Measurements from ENCODE around the gene GALNT17.
A peak's percentile ranks its signal among the peaks of the same experiment; 100 is the strongest.
"Not testable (repeated sequence)": the region's sequence is repeated elsewhere in the genome, so short reads cannot be mapped to it uniquely, and the experiment has no call there.

The GALNT17 gene

GRCh38 chr7:71210220-71210619 is 78.3 kb downstream of the GALNT17 start:
- H3K36me3 ChIP-seq (ENCODE audit: control insufficient read depth, low read depth, low read length): no peaks in the 10 kb centered on the region
- H3K27me3 ChIP-seq (ENCODE audit: control insufficient read depth, insufficient read depth, low read length): no peaks in the 10 kb centered on the region
- H3K27ac ChIP-seq (ENCODE audit: low read length): no peak overlapping the region
- H3K4me3 ChIP-seq (ENCODE audit: low read length): no peak overlapping the region
- H3K9ac ChIP-seq (ENCODE audit: low read length): no peak overlapping the region
- H3K9me3 ChIP-seq (ENCODE audit: control insufficient read depth, low read depth, low read length): no peaks in the 10 kb centered on the region
- peaks cover 4% of the 10 kb centered on the region for H3K4me1 ChIP-seq (ENCODE audit: control insufficient read depth, low read depth, low read length)

GRCh38 chr7:71212433-71212832 is 80.5 kb downstream of the GALNT17 start:
- H3K27me3 ChIP-seq (ENCODE audit: control insufficient read depth, insufficient read depth, low read length); H3K9me3 ChIP-seq (ENCODE audit: control insufficient read depth, low read depth, low read length); H3K27ac ChIP-seq (ENCODE audit: low read length); H3K4me1 ChIP-seq (ENCODE audit: control insufficient read depth, low read depth, low read length); H3K36me3 ChIP-seq (ENCODE audit: control insufficient read depth, low read depth, low read length); H3K9ac ChIP-seq (ENCODE audit: low read length); H3K4me3 ChIP-seq (ENCODE audit: low read length): not testable (repeated sequence)

GRCh38 chr7:71216211-71216610 is 84.3 kb downstream of the GALNT17 start:
- H3K27ac ChIP-seq (ENCODE audit: low read length): no peak overlapping the region
- H3K4me3 ChIP-seq (ENCODE audit: low read length): no peak overlapping the region
- no peaks in the 10 kb centered on the region for H3K36me3 ChIP-seq (ENCODE audit: control insufficient read depth, low read depth, low read length)
- H3K4me1 ChIP-seq (ENCODE audit: control insufficient read depth, low read depth, low read length): no peaks in the 10 kb centered on the region
- no peaks in the 10 kb centered on the region for H3K9me3 ChIP-seq (ENCODE audit: control insufficient read depth, low read depth, low read length)
- no peaks in the 10 kb centered on the region for H3K27me3 ChIP-seq (ENCODE audit: control insufficient read depth, insufficient read depth, low read length)
- no peak overlapping the region for H3K9ac ChIP-seq (ENCODE audit: low read length)

GRCh38 chr7:71220210-71220695 is 88.3 kb downstream of the GALNT17 start:
- H3K9me3 ChIP-seq (ENCODE audit: control insufficient read depth, low read depth, low read length): no peaks in the 10 kb centered on the region
- H3K36me3 ChIP-seq (ENCODE audit: control insufficient read depth, low read depth, low read length): no peaks in the 10 kb centered on the region
- no peaks in the 10 kb centered on the region for H3K27me3 ChIP-seq (ENCODE audit: control insufficient read depth, insufficient read depth, low read length)
- no peak overlapping the region for H3K9ac ChIP-seq (ENCODE audit: low read length)
- H3K4me3 ChIP-seq (ENCODE audit: low read length): no peak overlapping the region
- no peak overlapping the region for H3K27ac ChIP-seq (ENCODE audit: low read length)
- H3K4me1 ChIP-seq (ENCODE audit: control insufficient read depth, low read depth, low read length): no peaks in the 10 kb centered on the region

- H3K36me3 ChIP-seq (ENCODE audit: control insufficient read depth, low read depth, low read length): no peaks in the 10 kb centered on the region
- H3K4me3 ChIP-seq (ENCODE audit: low read length): no peak overlapping the region
- H3K27ac ChIP-seq (ENCODE audit: low read length): no peak overlapping the region
- no peaks in the 10 kb centered on the region for H3K9me3 ChIP-seq (ENCODE audit: control insufficient read depth, low read depth, low read length)
- H3K27me3 ChIP-seq (ENCODE audit: control insufficient read depth, insufficient read depth, low read length): no peaks in the 10 kb centered on the region
- no peaks in the 10 kb centered on the region for H3K4me1 ChIP-seq (ENCODE audit: control insufficient read depth, low read depth, low read length)
- H3K9ac ChIP-seq (ENCODE audit: low read length): no peak overlapping the region
Measured at GRCh38 chr7:71221049-71221448, 89.1 kb downstream of the GALNT17 start.

GRCh38 chr7:71221549-71221948 is 89.6 kb downstream of the GALNT17 start:
- Histone ChIP-seq H3K27me3 (ENCODE audit: control insufficient read depth, insufficient read depth, low read length) (no peaks in the 10 kb centered on the region), H3K36me3 (ENCODE audit: control insufficient read depth, low read depth, low read length) (no peaks in the 10 kb centered on the region), H3K4me1 (ENCODE audit: control insufficient read depth, low read depth, low read length) (no peaks in the 10 kb centered on the region), H3K9me3 (ENCODE audit: control insufficient read depth, low read depth, low read length) (no peaks in the 10 kb centered on the region), H3K27ac (ENCODE audit: low read length) (no peak overlapping the region), H3K4me3 (ENCODE audit: low read length) (no peak overlapping the region), H3K9ac (ENCODE audit: low read length) (no peak overlapping the region)

GRCh38 chr7:71227126-71227525 is 95.2 kb downstream of the GALNT17 start:
- Histone ChIP-seq H3K9me3 (ENCODE audit: control insufficient read depth, low read depth, low read length) (no peaks in the 10 kb centered on the region), H3K4me1 (ENCODE audit: control insufficient read depth, low read depth, low read length) (no peaks in the 10 kb centered on the region), H3K27ac (ENCODE audit: low read length) (no peak overlapping the region), H3K9ac (ENCODE audit: low read length) (no peak overlapping the region), H3K4me3 (ENCODE audit: low read length) (no peak overlapping the region), H3K27me3 (ENCODE audit: control insufficient read depth, insufficient read depth, low read length) (no peaks in the 10 kb centered on the region), H3K36me3 (ENCODE audit: control insufficient read depth, low read depth, low read length) (no peaks in the 10 kb centered on the region)

GRCh38 chr7:71229148-71229547 is 97.2 kb downstream of the GALNT17 start:
- Histone ChIP-seq H3K27me3 (ENCODE audit: control insufficient read depth, insufficient read depth, low read length) (no peaks in the 10 kb centered on the region), H3K4me1 (ENCODE audit: control insufficient read depth, low read depth, low read length) (no peaks in the 10 kb centered on the region), H3K9ac (ENCODE audit: low read length) (no peak overlapping the region)

GRCh38 chr7:71229699-71230098 is 97.8 kb downstream of the GALNT17 start:
- no peaks in the 10 kb centered on the region for H3K27me3 ChIP-seq (ENCODE audit: control insufficient read depth, insufficient read depth, low read length)
- H3K27ac ChIP-seq (ENCODE audit: low read length): no peak overlapping the region
- no peaks in the 10 kb centered on the region for H3K4me1 ChIP-seq (ENCODE audit: control insufficient read depth, low read depth, low read length)
- no peaks in the 10 kb centered on the region for H3K9me3 ChIP-seq (ENCODE audit: control insufficient read depth, low read depth, low read length)
- H3K9ac ChIP-seq (ENCODE audit: low read length): no peak overlapping the region
- H3K4me3 ChIP-seq (ENCODE audit: low read length): no peak overlapping the region
- no peaks in the 10 kb centered on the region for H3K36me3 ChIP-seq (ENCODE audit: control insufficient read depth, low read depth, low read length)

More at GRCh38 chr7:71229148-71229547, 97.2 kb downstream of the GALNT17 start:
- Histone ChIP-seq H3K4me3 (ENCODE audit: low read length) (no peak overlapping the region), H3K36me3 (ENCODE audit: control insufficient read depth, low read depth, low read length) (no peaks in the 10 kb centered on the region), H3K27ac (ENCODE audit: low read length) (no peak overlapping the region), H3K9me3 (ENCODE audit: control insufficient read depth, low read depth, low read length) (no peaks in the 10 kb centered on the region)

- Histone ChIP-seq H3K4me1 (ENCODE audit: control insufficient read depth, low read depth, low read length) (peaks cover 24% of the 10 kb centered on the region), H3K9me3 (ENCODE audit: control insufficient read depth, low read depth, low read length) (no peaks in the 10 kb centered on the region), H3K27ac (ENCODE audit: low read length) (no peak overlapping the region), H3K9ac (ENCODE audit: low read length) (no peak overlapping the region), H3K27me3 (ENCODE audit: control insufficient read depth, insufficient read depth, low read length) (no peaks in the 10 kb centered on the region), H3K36me3 (ENCODE audit: control insufficient read depth, low read depth, low read length) (no peaks in the 10 kb centered on the region), H3K4me3 (ENCODE audit: low read length) (no peak overlapping the region)
Measured at GRCh38 chr7:71235253-71235652, 103.3 kb downstream of the GALNT17 start.

- Histone ChIP-seq H3K4me3 (ENCODE audit: low read length) (no peak overlapping the region), H3K9ac (ENCODE audit: low read length) (peak overlapping the region; percentile 52), H3K9me3 (ENCODE audit: control insufficient read depth, low read depth, low read length) (no peaks in the 10 kb centered on the region), H3K4me1 (ENCODE audit: control insufficient read depth, low read depth, low read length) (peaks cover 24% of the 10 kb centered on the region), H3K36me3 (ENCODE audit: control insufficient read depth, low read depth, low read length) (no peaks in the 10 kb centered on the region), H3K27ac (ENCODE audit: low read length) (no peak overlapping the region), H3K27me3 (ENCODE audit: control insufficient read depth, insufficient read depth, low read length) (no peaks in the 10 kb centered on the region)
Measured at GRCh38 chr7:71236230-71237105, 104.5 kb downstream of the GALNT17 start.

GRCh38 chr7:71237945-71238344 is 106.0 kb downstream of the GALNT17 start:
- no peak overlapping the region for H3K27ac ChIP-seq (ENCODE audit: low read length)
- H3K9me3 ChIP-seq (ENCODE audit: control insufficient read depth, low read depth, low read length): no peaks in the 10 kb centered on the region
- H3K9ac ChIP-seq (ENCODE audit: low read length): no peak overlapping the region
- H3K27me3 ChIP-seq (ENCODE audit: control insufficient read depth, insufficient read depth, low read length): no peaks in the 10 kb centered on the region
- no peak overlapping the region for H3K4me3 ChIP-seq (ENCODE audit: low read length)
- no peaks in the 10 kb centered on the region for H3K36me3 ChIP-seq (ENCODE audit: control insufficient read depth, low read depth, low read length)
- peaks cover 24% of the 10 kb centered on the region for H3K4me1 ChIP-seq (ENCODE audit: control insufficient read depth, low read depth, low read length)
